ENCODE measurements around the gene ZNF598. TPM values are rescaled to one million over a fixed set of nuclear protein-coding genes. Genes with fewer than 3 reads are reported as not detected.

ZNF598 gene
- total RNA-seq, 1 experiment from 2014 or later, result 22.9 TPM

- peak overlapping the region; percentile 71 for H3K4me3 ChIP-seq
- no peaks in the 10 kb centered on the region for H3K27me3 ChIP-seq
- peaks cover 25% of the 10 kb centered on the region for H3K4me1 ChIP-seq
- peak overlapping the region; percentile 40; the same call in 1 of the 2 replicates for H3K27ac ChIP-seq
- H3K36me3 ChIP-seq, result 0 out of 2 replicates have a peak, but pooled peaks cover 6% of the 10 kb centered on the region
- DNase-seq, result no peak
- H3K9me3 ChIP-seq (replicated peaks), result no peaks in the 10 kb centered on the region
Measured at GRCh38 chr16:2009164-2009711, 383 bp downstream of the ZNF598 start.

GRCh38 chr16:2008631-2009163 lies 924 bp downstream of the ZNF598 start:
- H3K9me3 ChIP-seq (replicated peaks), result no peaks in the 10 kb centered on the region
- 0 out of 2 replicates have a peak, but pooled peaks cover 6% of the 10 kb centered on the region for H3K36me3 ChIP-seq
- peaks cover 28% of the 10 kb centered on the region for H3K4me1 ChIP-seq
- DNase-seq, result no peak
- peak overlapping the region; percentile 40; the same call in 1 of the 2 replicates for H3K27ac ChIP-seq
- H3K4me3 ChIP-seq, result peak overlapping the region; percentile 71
- no peaks in the 10 kb centered on the region for H3K27me3 ChIP-seq

- Histone ChIP-seq H3K4me3 (peak overlapping the region; percentile 71; the same call in 1 of the 2 replicates), H3K27ac (no peak overlapping the region), H3K9me3 (replicated peaks) (no peaks in the 10 kb centered on the region), H3K36me3 (peaks cover 9% of the 10 kb centered on the region), H3K27me3 (no peaks in the 10 kb centered on the region), H3K4me1 (peaks cover 28% of the 10 kb centered on the region)
- no peak for DNase-seq
Measured at GRCh38 chr16:2008009-2008526, 1.6 kb downstream of the ZNF598 start.

GRCh38 chr16:2007081-2007836 lies 2.4 kb downstream of the ZNF598 start:
- no peak overlapping the region for H3K4me3 ChIP-seq
- H3K9me3 ChIP-seq (replicated peaks), result no peaks in the 10 kb centered on the region
- no peak for DNase-seq
- no peaks in the 10 kb centered on the region for H3K27me3 ChIP-seq
- peaks cover 28% of the 10 kb centered on the region for H3K4me1 ChIP-seq
- H3K27ac ChIP-seq, result no peak overlapping the region
- peaks cover 17% of the 10 kb centered on the region for H3K36me3 ChIP-seq

GRCh38 chr16:2006317-2006716 lies 3.3 kb downstream of the ZNF598 start:
- Histone ChIP-seq H3K4me1 (peaks cover 28% of the 10 kb centered on the region), H3K9me3 (replicated peaks) (no peaks in the 10 kb centered on the region), H3K4me3 (no peak overlapping the region), H3K36me3 (peaks cover 26% of the 10 kb centered on the region), H3K27ac (no peak overlapping the region), H3K27me3 (no peaks in the 10 kb centered on the region)
- DNase-seq, result no peak

GRCh38 chr16:2005646-2006045 lies 4.0 kb downstream of the ZNF598 start:
- H3K4me1 ChIP-seq, result peaks cover 28% of the 10 kb centered on the region
- H3K36me3 ChIP-seq, result peaks cover 26% of the 10 kb centered on the region
- no peak overlapping the region for H3K27ac ChIP-seq
- H3K27me3 ChIP-seq, result no peaks in the 10 kb centered on the region
- H3K4me3 ChIP-seq, result no peak overlapping the region
- no peaks in the 10 kb centered on the region for H3K9me3 ChIP-seq (replicated peaks)
- no peak for DNase-seq

GRCh38 chr16:2004795-2005517 lies 4.7 kb downstream of the ZNF598 start:
- DNase-seq, result peak; percentile 47 to 50
- H3K4me1 ChIP-seq, result peaks cover 23% of the 10 kb centered on the region
- H3K4me3 ChIP-seq, result no peak overlapping the region
- no peaks in the 10 kb centered on the region for H3K27me3 ChIP-seq
- H3K9me3 ChIP-seq (replicated peaks), result no peaks in the 10 kb centered on the region
- H3K36me3 ChIP-seq, result peaks cover 32% of the 10 kb centered on the region
- peak overlapping the region; percentile 62 for H3K27ac ChIP-seq

- Histone ChIP-seq H3K4me3 (no peak overlapping the region), H3K36me3 (peaks cover 33% of the 10 kb centered on the region), H3K4me1 (peaks cover 23% of the 10 kb centered on the region), H3K27ac (peak overlapping the region; percentile 62), H3K9me3 (replicated peaks) (no peaks in the 10 kb centered on the region), H3K27me3 (no peaks in the 10 kb centered on the region)
- peak; percentile 97 to 98 for DNase-seq
Measured at GRCh38 chr16:2003827-2004641, 5.6 kb downstream of the ZNF598 start.

GRCh38 chr16:2003231-2003826 lies 6.3 kb downstream of the ZNF598 start:
- peaks cover 35% of the 10 kb centered on the region for H3K36me3 ChIP-seq
- H3K27me3 ChIP-seq, result no peaks in the 10 kb centered on the region
- H3K9me3 ChIP-seq (replicated peaks), result no peaks in the 10 kb centered on the region
- DNase-seq, result no peak
- H3K4me1 ChIP-seq, result peaks cover 18% of the 10 kb centered on the region
- no peak overlapping the region for H3K4me3 ChIP-seq
- H3K27ac ChIP-seq, result no peak overlapping the region

GRCh38 chr16:2002406-2003230 lies 7.0 kb downstream of the ZNF598 start:
- no peaks in the 10 kb centered on the region for H3K27me3 ChIP-seq
- no peak overlapping the region for H3K27ac ChIP-seq
- no peak overlapping the region for H3K4me3 ChIP-seq
- peaks cover 31% of the 10 kb centered on the region for H3K36me3 ChIP-seq
- DNase-seq, result no peak
- H3K4me1 ChIP-seq, result peaks cover 10% of the 10 kb centered on the region
- H3K9me3 ChIP-seq (replicated peaks), result no peaks in the 10 kb centered on the region

GRCh38 chr16:2001456-2002355 lies 7.9 kb downstream of the ZNF598 start:
- no peaks in the 10 kb centered on the region for H3K27me3 ChIP-seq
- H3K27ac ChIP-seq, result no peak overlapping the region
- peaks cover 10% of the 10 kb centered on the region; the same call in 1 of the 2 replicates for H3K4me1 ChIP-seq
- no peaks in the 10 kb centered on the region for H3K9me3 ChIP-seq (replicated peaks)
- DNase-seq, result no peak
- H3K4me3 ChIP-seq, result no peak overlapping the region
- H3K36me3 ChIP-seq, result peaks cover 32% of the 10 kb centered on the region

GRCh38 chr16:2001035-2001434 lies 8.6 kb downstream of the ZNF598 start:
- Histone ChIP-seq H3K36me3 (peaks cover 32% of the 10 kb centered on the region), H3K4me3 (no peak overlapping the region), H3K9me3 (replicated peaks) (no peaks in the 10 kb centered on the region), H3K27me3 (no peaks in the 10 kb centered on the region), H3K4me1 (peaks cover 10% of the 10 kb centered on the region; the same call in 1 of the 2 replicates), H3K27ac (no peak overlapping the region)
- DNase-seq, result no peak

Data from SJCRH30 (cell line).